HG02870 (cell line): ENCODE results near the gene GRB10.

Experiments
- ATAC-seq: cut with Tn5 transposase; IDR thresholded peaks from one replicate; pipeline ENCODE4 v1.9.1; 2021; ENCODE audit warnings: mild to moderate bottlenecking, moderate library complexity; ENCODE audit not compliant: unreplicated experiment

Gene GRB10

DNA sequence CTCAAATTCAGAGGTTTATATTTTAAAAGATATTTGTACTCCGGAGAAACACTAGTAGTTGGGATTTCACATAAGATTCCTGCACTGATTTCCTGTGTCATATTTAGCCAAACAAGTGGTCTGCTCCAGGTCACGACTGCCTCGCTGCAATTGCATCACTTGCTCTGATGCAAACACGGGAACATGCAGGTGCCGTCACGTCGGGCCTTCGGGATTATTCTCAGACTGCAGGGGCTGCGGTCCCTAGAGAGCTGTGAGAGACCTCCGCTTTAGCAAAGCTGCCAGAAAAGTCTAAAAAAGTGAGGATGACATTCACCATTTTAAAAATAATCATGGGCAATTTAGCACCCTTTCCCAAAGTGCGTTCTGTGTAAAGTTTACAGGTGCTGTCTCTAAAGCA is 124.0 kb downstream of the GRB10 start:
- no peak for ATAC-seq

DNA sequence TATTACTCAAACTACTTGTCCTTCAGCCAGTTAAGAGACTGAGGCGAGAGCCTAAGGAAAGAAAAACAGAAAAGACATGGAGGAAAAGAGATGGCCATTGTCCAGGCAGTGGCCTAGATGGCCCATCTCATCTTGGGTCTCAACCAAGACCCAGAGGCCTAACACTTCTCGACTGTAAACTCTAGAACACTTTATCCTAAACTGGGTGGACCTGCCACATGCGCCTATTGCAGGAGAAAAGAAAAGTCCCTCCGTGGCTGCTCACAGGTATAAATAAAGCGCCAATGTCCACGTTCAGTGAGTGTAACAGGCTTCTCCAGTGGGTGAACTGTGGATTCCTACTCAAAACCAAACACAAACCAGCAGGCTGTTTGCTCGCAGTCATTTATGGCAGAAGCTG is 124.8 kb downstream of the GRB10 start:
- ATAC-seq: no peak

GRCh38 chr7:50657341-50657873 is 125.3 kb downstream of the GRB10 start:
- ATAC-seq: no peak

DNA sequence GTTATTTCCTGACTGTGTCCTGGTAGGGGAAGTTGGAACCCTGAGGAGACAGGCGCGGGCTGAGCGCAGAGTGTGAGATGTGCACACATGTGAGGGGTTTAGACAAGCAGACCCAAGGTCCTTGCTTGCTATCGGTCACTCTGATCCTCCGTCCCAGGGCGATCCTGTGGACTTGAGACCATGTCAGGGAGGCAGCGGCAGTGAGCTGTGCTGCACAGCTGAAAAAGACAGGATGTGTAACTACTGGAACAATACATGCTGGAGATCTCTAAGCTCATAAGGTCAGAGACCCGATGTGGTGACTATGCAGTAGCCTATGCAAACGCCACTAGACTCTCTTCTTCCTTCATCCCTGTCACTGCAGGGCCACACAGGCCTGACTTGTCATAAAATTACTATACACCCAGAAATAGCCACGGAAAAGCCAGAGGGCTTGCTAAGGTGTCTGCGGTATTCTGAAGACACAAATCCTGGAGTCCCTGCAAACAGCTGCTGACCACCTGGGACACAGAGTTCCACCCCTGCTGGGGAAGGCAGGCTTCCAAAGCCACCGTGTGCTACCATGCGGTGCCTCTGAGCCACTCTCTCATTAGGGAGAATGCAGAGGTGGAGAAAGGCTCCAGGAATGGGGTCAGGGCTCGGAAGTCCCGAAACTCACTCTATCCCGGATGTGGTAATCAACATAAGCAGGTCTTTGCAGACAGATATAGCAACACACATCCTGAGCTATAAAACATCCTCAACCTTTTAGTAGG is 126.4 kb downstream of the GRB10 start:
- ATAC-seq: no peak

- ATAC-seq: no peak
These were observed 127.2 kb downstream of the GRB10 start for GRCh38 chr7:50655490-50655889.

GRCh38 chr7:50655020-50655419 is 127.7 kb downstream of the GRB10 start:
- no peak for ATAC-seq

DNA sequence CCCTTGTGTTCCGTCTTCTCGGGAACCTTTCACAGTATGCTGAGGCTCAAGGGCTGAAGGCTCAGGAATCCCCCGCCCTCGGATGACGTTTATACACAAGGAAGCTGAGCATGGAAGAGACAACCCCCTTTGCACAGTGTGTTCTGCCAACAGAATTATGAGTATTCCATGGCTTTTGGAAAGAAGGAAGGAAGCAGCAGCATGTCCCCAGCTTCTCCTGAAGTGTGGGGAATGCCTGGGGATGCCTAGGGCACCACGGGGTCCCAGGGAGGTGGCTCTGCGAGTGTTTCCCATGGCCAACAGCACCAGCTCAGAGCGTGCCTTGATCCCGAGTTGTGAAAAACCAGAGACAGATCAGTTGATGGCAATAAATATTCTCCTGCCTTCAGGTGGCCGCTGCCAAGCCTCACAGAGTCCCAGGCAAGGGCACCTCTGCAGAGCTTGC is 128.7 kb downstream of the GRB10 start:
- no peak for ATAC-seq

DNA sequence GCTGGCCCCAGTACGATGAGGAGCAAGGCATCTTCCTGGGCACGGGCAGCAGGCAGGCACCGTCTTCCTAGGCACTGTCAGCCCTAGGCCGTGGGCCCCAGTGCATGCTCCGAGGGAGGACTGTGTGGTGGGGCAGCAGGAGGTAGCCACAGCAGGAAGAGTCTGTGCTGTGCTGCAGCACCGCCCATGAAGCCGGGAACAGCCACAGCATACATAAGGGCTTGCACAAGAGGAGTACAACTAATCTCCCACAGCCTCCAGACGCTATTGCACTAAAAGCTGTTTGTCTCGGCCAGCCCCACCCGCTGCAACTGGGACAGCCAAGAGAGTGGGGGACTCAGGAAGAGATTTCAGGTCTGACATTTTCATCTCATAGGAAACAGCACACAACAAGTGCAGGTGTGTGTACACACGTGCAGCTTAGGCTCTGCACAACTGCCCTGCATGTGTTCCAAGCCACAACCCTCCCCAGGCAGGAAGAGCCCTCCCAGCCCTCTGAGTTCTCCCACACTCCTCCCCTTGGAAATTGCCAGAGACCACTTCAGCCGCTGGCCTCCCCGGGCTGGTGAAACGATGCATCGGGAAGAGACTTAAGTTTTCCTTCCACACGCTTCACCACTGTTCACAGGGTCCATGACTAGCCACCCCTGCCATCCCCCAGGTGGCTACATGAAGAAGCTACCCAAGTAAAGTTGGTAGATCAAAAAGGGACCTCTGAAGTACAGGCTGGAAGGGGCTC is 129.4 kb downstream of the GRB10 start:
- no peak for ATAC-seq

DNA sequence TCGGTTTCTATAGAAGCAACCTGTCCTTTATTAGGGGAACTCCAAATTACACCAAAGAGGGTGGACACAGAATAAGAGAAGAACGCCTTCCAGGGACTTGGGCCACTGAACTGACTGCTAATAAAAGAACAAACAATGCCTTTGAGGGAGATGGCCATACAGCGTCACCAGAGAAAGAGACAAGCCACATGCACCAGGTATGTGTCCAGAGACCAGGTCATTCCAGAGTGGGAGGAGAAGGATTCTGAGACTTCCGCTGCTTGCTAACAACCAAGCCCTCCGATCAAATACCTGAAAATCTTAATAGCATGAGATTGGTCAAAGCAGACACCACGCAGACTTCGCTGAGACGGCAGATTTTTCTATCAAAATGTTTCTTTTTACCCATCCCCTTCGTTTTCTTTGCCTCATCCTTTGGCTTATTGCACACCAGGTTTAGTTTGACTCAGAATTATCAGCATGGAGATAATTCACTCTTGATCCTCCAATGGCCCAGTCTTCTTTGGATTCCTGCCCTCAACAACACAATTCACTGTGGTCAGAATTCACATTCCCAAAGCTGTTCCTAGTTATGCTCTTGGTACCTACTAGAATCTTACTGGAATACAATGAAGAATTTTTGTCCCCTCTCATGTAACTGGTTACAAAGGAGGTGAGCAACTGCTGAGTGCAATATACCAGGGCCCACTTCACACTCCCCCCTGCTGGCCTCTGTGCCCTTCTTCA is 130.1 kb downstream of the GRB10 start:
- ATAC-seq: no peak

DNA sequence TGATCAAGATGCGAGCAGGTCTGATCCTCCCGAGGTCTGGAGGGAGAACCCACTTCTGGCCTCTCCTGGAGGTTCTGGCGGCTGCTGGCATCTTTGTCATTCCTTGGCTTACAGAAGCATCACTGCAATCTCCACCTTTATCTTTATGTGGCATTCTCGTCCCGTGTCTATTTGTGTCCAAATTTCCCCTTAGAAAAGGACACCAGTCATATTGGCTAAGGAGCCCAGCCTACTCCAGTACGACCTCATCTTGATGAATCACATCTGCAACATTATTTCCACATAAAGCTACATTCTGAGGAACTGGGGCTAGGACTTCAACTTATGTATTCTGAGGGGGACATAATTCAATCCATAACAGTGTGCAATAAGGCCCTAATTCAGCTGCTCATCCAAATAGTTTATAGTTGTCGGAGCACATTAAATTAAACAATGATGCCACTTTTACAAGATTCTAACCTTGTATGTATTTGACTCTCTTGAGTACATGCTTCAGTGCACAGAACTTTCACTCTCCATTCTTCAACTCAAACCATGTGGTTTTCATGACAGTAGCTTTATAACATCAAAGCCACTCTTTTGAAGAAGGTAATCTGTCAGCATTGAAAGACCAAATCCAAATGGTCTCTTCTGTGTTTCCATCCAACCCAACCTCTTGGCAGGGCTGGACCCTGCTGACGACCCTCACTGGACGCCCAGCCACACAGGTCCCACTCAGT is 131.3 kb downstream of the GRB10 start:
- ATAC-seq: peak; percentile 74

DNA sequence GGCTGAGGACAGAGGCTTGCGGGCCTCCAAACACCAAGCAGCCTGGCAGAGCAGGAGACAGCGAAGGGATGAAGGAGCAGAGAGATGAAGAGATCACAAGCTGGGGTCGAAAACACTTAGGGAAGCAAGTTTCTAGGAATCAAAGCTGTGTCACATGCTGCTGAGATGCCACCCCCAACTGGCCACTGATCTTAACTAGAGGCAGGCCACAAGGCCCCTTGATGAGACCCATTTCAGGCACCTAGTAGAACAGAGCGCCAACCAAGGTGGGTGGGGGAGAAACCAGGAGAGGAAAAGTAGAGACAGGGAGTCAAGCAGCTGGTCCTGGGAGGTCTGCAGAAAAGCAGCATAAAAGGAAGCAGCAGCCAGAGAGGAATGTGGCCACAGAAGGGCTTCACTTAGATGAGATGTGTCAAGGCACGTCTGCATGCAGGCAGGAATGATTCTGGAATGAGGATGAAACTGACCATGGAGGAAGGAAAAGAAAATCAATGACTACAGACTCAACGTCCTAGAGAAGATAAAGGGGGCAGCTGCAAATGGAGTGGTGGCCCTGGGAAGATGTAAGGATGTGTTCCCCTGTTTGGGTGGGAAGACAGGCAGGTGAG is 132.5 kb downstream of the GRB10 start:
- no peak for ATAC-seq

GRCh38 chr7:50649259-50649885 is 133.3 kb downstream of the GRB10 start:
- ATAC-seq: no peak

DNA sequence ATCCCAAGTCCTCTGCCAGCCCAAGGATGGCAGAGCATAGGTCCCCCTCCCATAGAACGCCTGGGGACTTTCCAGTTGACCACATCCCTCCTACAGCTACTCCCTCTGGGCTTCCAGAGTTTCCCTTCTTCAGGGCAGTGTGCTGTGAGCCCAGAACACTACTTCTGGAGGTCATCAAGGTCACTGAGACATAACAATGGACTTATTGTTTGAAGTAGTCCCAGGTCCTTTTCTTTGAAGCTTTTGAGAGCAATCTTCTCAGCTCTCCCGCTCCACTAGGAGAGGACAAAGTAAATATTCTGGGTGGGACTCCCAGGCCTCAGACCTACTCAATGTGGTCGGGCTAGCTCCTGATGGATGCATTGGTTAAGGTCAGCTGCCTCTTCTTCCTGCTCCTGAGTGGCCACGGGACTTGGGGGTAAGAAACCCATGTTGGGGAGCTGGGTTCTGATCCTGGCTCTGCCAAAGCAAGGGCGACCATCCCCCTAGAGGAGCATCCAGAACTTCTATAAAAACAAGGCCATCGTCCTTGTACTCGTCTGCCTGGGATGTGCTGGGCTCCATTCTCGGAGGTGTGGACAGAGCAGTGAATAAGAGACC is 134.0 kb downstream of the GRB10 start:
- no peak for ATAC-seq

GRCh38 chr7:50648076-50648475 is 134.6 kb downstream of the GRB10 start:
- no peak for ATAC-seq

- ATAC-seq: no peak
These were observed 135.3 kb downstream of the GRB10 start for GRCh38 chr7:50647286-50647980.

DNA sequence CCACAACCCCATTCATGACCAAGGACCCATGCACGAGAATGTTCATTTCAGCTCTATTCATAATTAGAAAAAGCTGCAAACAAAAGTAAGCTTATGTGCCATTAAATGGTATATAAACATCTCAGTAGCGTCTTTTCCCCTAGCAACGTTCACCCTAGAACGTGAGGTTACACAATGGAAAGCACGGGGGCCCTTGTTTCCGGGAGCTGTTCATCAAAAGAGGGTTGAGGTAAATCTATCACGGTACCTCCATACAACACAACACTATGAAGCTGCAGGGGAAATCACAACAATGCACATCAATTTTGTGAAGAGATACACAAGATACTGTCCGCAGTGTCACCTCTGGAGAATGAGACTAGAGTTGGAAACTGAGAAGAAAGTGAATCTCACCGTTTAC is 136.6 kb downstream of the GRB10 start:
- ATAC-seq: no peak

GRCh38 chr7:50645186-50645585 is 137.5 kb downstream of the GRB10 start:
- ATAC-seq: no peak

GRCh38 chr7:50644586-50644985 is 138.1 kb downstream of the GRB10 start:
- no peak for ATAC-seq

- no peak for ATAC-seq
These were observed 138.6 kb downstream of the GRB10 start for GRCh38 chr7:50644114-50644513.
